Measurements from ENCODE around the gene SERINC3. TPM values are rescaled to one million over a fixed set of nuclear protein-coding genes. Genes with fewer than 3 reads are reported as not detected.

The SERINC3 gene
- total RNA-seq, 2 experiments from 2014 or later: 39.5 to 40.2 TPM

GRCh38 chr20:44481719-44482416 is 40.0 kb downstream of the SERINC3 start:
- Mint-ChIP-seq H3K4me3 (no peak overlapping the region), H3K27me3 (no peaks in the 10 kb centered on the region), H3K9me3 (no peaks in the 10 kb centered on the region), H3K27ac (no peak overlapping the region), H3K36me3 (ENCODE audit: low read depth) (peaks cover 60% of the 10 kb centered on the region), H3K4me1 (ENCODE audit: low read depth) (peaks cover 5% of the 10 kb centered on the region)
- Histone ChIP-seq H3K27ac (ENCODE audit: low read depth in 1 of 2, low read length in 2 of 2) (no peak overlapping the region), H3K36me3 (ENCODE audit: insufficient read depth, low read length) (peaks cover 58% of the 10 kb centered on the region), H3K27me3 (ENCODE audit: control insufficient read depth in 1 of 2, insufficient read depth in 2 of 2, low read length in 2 of 2) (no peaks in the 10 kb centered on the region), H3K4me1 (ENCODE audit: insufficient read depth, low read length) (no peaks in the 10 kb centered on the region), H3K9me3 (ENCODE audit: control insufficient read depth in 1 of 2, insufficient read depth in 1 of 2, low read length in 2 of 2) (no peaks in the 10 kb centered on the region), H3K4me3 (ENCODE audit: low read length) (no peak overlapping the region)
- ATAC-seq (ENCODE audit: poor library complexity) (no peak), DNase-seq (no peak)
- intact Hi-C loops (cut with DNase I, micrococcal nuclease): no loop called here
- no peak for TF ChIP-seq CTCF (IDR thresholded peaks at IDR 0.05)
- ChIA-PET POLR2A (interaction anchor here (0.5 to 0.6 kb wide), 2 partner anchors 127 to 847 kb away, joined by 3 read pairs; no protein-coding TSS in a partner anchor), CTCF (no interaction called here)

GRCh38 chr20:44480097-44480496 is 41.8 kb downstream of the SERINC3 start:
- TF ChIP-seq CTCF (IDR thresholded peaks at IDR 0.05): no peak
- no peaks in the 10 kb centered on the region for H3K27me3 ChIP-seq (ENCODE audit: control insufficient read depth in 1 of 2, insufficient read depth in 2 of 2, low read length in 2 of 2)
- DNase-seq (no peak), ATAC-seq (ENCODE audit: poor library complexity) (no peak)
- peaks cover 15% of the 10 kb centered on the region for H3K4me1 ChIP-seq (ENCODE audit: insufficient read depth, low read length)
- intact Hi-C loops (cut with DNase I, micrococcal nuclease): no loop called here
- Mint-ChIP-seq H3K27ac (no peak overlapping the region), H3K27me3 (no peaks in the 10 kb centered on the region), H3K4me3 (no peak overlapping the region), H3K4me1 (ENCODE audit: low read depth) (peaks cover 23% of the 10 kb centered on the region), H3K9me3 (no peaks in the 10 kb centered on the region), H3K36me3 (ENCODE audit: low read depth) (peaks cover 53% of the 10 kb centered on the region)
- ChIA-PET CTCF (no interaction called here), POLR2A (no interaction called here)
- H3K9me3 ChIP-seq (ENCODE audit: control insufficient read depth in 1 of 2, insufficient read depth in 1 of 2, low read length in 2 of 2): no peaks in the 10 kb centered on the region
- H3K36me3 ChIP-seq (ENCODE audit: insufficient read depth, low read length): peaks cover 46% of the 10 kb centered on the region
- H3K4me3 ChIP-seq (ENCODE audit: low read length): no peak overlapping the region
- H3K27ac ChIP-seq (ENCODE audit: low read depth in 1 of 2, low read length in 2 of 2): no peak overlapping the region

- Mint-ChIP-seq H3K9me3 (no peaks in the 10 kb centered on the region), H3K4me3 (no peak overlapping the region), H3K4me1 (ENCODE audit: low read depth) (peaks cover 26% of the 10 kb centered on the region), H3K36me3 (ENCODE audit: low read depth) (peaks cover 48% of the 10 kb centered on the region), H3K27ac (no peak overlapping the region), H3K27me3 (no peaks in the 10 kb centered on the region)
- ATAC-seq (ENCODE audit: poor library complexity) (no peak), DNase-seq (no peak)
- Histone ChIP-seq H3K9me3 (ENCODE audit: control insufficient read depth in 1 of 2, insufficient read depth in 1 of 2, low read length in 2 of 2) (no peaks in the 10 kb centered on the region), H3K4me1 (ENCODE audit: insufficient read depth, low read length) (peaks cover 18% of the 10 kb centered on the region), H3K27ac (ENCODE audit: low read depth in 1 of 2, low read length in 2 of 2) (no peak overlapping the region), H3K36me3 (ENCODE audit: insufficient read depth, low read length) (peaks cover 42% of the 10 kb centered on the region), H3K27me3 (ENCODE audit: control insufficient read depth in 1 of 2, insufficient read depth in 2 of 2, low read length in 2 of 2) (no peaks in the 10 kb centered on the region), H3K4me3 (ENCODE audit: low read length) (no peak overlapping the region)
- no peak for TF ChIP-seq CTCF (IDR thresholded peaks at IDR 0.05)
- intact Hi-C loops (cut with DNase I, micrococcal nuclease): loop anchor here in 1 of 2 experiments (5.0 to 10.0 kb wide), 6 partner anchors 133 to 485 kb away; partner anchors contain the start of genes FITM2, OSER1, STK4 and TOMM34
- CTCF ChIA-PET: no interaction called here
- POLR2A ChIA-PET: no interaction called here
Observed at GRCh38 chr20:44479643-44480042, 42.2 kb downstream of the SERINC3 start.
